NOMO-1 treated with dmso at 0.1 percent for 144 hours (cell line): Measurements from ENCODE around the gene CPEB3.
"Not testable (repeated sequence)": the region's sequence is repeated elsewhere in the genome, so short reads cannot be mapped to it uniquely, and the experiment has no call there.

Experiments used
- DNase-seq: peaks from one replicate; lab custom pipeline; 2025; ENCODE audit not compliant: unreplicated experiment; lab: John Stamatoyannopoulos, UW

Gene CPEB3

GRCh38 chr10:92290837-92291615 lies at the start of gene CPEB3, which contains the start of gene MARCHF5:
Gene CPEB3 (minus strand): TSS chr10:92291078. CDS start chr10:92240350, 50,728 bp downstream.
Gene MARCHF5 (plus strand): TSS chr10:92291167. CDS start chr10:92291495, 328 bp downstream.
- DNase-seq = peak; percentile 89

GRCh38 chr10:92329927-92330326 lies 39.0 kb upstream of the CPEB3 start:
- DNase-seq = not testable (repeated sequence)

GRCh38 chr10:92328993-92329392 lies 38.1 kb upstream of the CPEB3 start:
- no peak for DNase-seq

- DNase-seq = no peak
Observed at GRCh38 chr10:92327445-92328433, 36.9 kb upstream of the CPEB3 start.

GRCh38 chr10:92323079-92323478 lies 32.2 kb upstream of the CPEB3 start:
- DNase-seq = no peak

GRCh38 chr10:92316610-92317009 lies 25.7 kb upstream of the CPEB3 start:
- no peak for DNase-seq

GRCh38 chr10:92313750-92314149 lies 22.9 kb upstream of the CPEB3 start:
- DNase-seq = no peak

GRCh38 chr10:92309272-92309671 lies 18.4 kb upstream of the CPEB3 start:
- DNase-seq = no peak

GRCh38 chr10:92305133-92306072 lies 14.5 kb upstream of the CPEB3 start:
- DNase-seq = no peak

GRCh38 chr10:92304061-92304460 lies 13.2 kb upstream of the CPEB3 start:
- no peak for DNase-seq

- DNase-seq = no peak
Observed at GRCh38 chr10:92303096-92303495, 12.2 kb upstream of the CPEB3 start.

- no peak for DNase-seq
Observed at GRCh38 chr10:92298487-92298886, 7.6 kb upstream of the CPEB3 start.

- peak; percentile 34 for DNase-seq
Observed at GRCh38 chr10:92291921-92292845, 1.3 kb upstream of the CPEB3 start.

- no peak for DNase-seq
Observed at GRCh38 chr10:92291616-92291865, 663 bp upstream of the CPEB3 start.

- no peak for DNase-seq
Observed at GRCh38 chr10:92290076-92290836, 622 bp downstream of the CPEB3 start.

- DNase-seq = no peak
Observed at GRCh38 chr10:92284112-92284704, 6.7 kb downstream of the CPEB3 start.

GRCh38 chr10:92278996-92279696 lies 11.7 kb downstream of the CPEB3 start:
- DNase-seq = no peak

- no peak for DNase-seq
Observed at GRCh38 chr10:92274071-92274470, 16.8 kb downstream of the CPEB3 start.
